ENCODE results near the gene GLDN.

GLDN gene

GRCh38 chr15:51401051-51401780 lies 59.8 kb downstream of the GLDN start:
- DNase-seq (ENCODE audit: extremely low spot score), result no peak
- no peak for TF ChIP-seq CTCF (IDR thresholded peaks at IDR 0.05; ENCODE audit: control extremely low read depth, extremely low read depth, low read depth, missing control alignments)
- ChIA-PET POLR2A (no interaction called here), CTCF (interaction anchor here (0.7 to 7.6 kb wide), 34 partner anchors 9 to 247 kb away, joined by 3 to 61 read pairs (median 6); no protein-coding TSS in a partner anchor)

GRCh38 chr15:51401872-51402517 lies 60.5 kb downstream of the GLDN start:
- POLR2A ChIA-PET, result no interaction called here

GRCh38 chr15:51403072-51403878 lies 61.8 kb downstream of the GLDN start:
- TF ChIP-seq CTCF (IDR thresholded peaks at IDR 0.05; ENCODE audit: control extremely low read depth, extremely low read depth, low read depth, missing control alignments), result peak; percentile 51
- DNase-seq (ENCODE audit: extremely low spot score), result no peak
- POLR2A ChIA-PET, result no interaction called here
- CTCF ChIA-PET, result interaction anchor here (0.8 to 7.6 kb wide), 25 partner anchors 8 to 497 kb away, joined by 3 to 61 read pairs (median 10); no protein-coding TSS in a partner anchor

More at GRCh38 chr15:51401872-51402517, 60.5 kb downstream of the GLDN start:
- CTCF ChIA-PET, result interaction anchor here (0.7 to 7.6 kb wide), 39 partner anchors 10 to 351 kb away, joined by 3 to 61 read pairs (median 5); no protein-coding TSS in a partner anchor
- peak; percentile 63 for DNase-seq (ENCODE audit: extremely low spot score)
- TF ChIP-seq CTCF (IDR thresholded peaks at IDR 0.05; ENCODE audit: control extremely low read depth, extremely low read depth, low read depth, missing control alignments), result peak; percentile 63

- ChIA-PET POLR2A (no interaction called here), CTCF (interaction anchor here (0.8 to 7.6 kb wide), 20 partner anchors 7 to 496 kb away, joined by 3 to 61 read pairs (median 12); no protein-coding TSS in a partner anchor)
- DNase-seq (ENCODE audit: extremely low spot score), result no peak
- no peak for TF ChIP-seq CTCF (IDR thresholded peaks at IDR 0.05; ENCODE audit: control extremely low read depth, extremely low read depth, low read depth, missing control alignments)
These were observed 62.7 kb downstream of the GLDN start for GRCh38 chr15:51403946-51404695.

GRCh38 chr15:51405693-51406523 lies 64.5 kb downstream of the GLDN start:
- no peak for TF ChIP-seq CTCF (IDR thresholded peaks at IDR 0.05; ENCODE audit: control extremely low read depth, extremely low read depth, low read depth, missing control alignments)
- ChIA-PET CTCF (interaction anchor here (0.6 to 7.6 kb wide), 11 partner anchors 9 to 1568 kb away, joined by 3 to 61 read pairs (median 5); no protein-coding TSS in a partner anchor), POLR2A (interaction anchor here (0.6 kb wide), 1 partner anchor 148 kb away, joined by 3 read pairs; no protein-coding TSS in a partner anchor)
- DNase-seq (ENCODE audit: extremely low spot score), result no peak
